Cortex of kidney (tissue), 1 donor: Measurements from ENCODE around the gene MRPL4.

Experiments used
- DNase-seq: peaks from one replicate; lab custom pipeline; 2025; lab: John Stamatoyannopoulos, UW

The MRPL4 gene

GRCh38 chr19:10251792-10252694 is at the start of gene MRPL4:
TSS of gene MRPL4 (plus strand) at chr19:10252214. CDS start at chr19:10252254, 40 bp downstream.
- DNase-seq: no peak

- no peak for DNase-seq
Measured at GRCh38 chr19:10203686-10204085, 48.3 kb upstream of the MRPL4 start.

- no peak for DNase-seq
Measured at GRCh38 chr19:10205636-10206035, 46.4 kb upstream of the MRPL4 start.

- DNase-seq: no peak
Measured at GRCh38 chr19:10206226-10206885, 45.7 kb upstream of the MRPL4 start.

- no peak for DNase-seq
Measured at GRCh38 chr19:10207026-10207425, 45.0 kb upstream of the MRPL4 start.

GRCh38 chr19:10209315-10209714 is 42.7 kb upstream of the MRPL4 start:
- DNase-seq: no peak

- DNase-seq: no peak
Measured at GRCh38 chr19:10211061-10211460, 41.0 kb upstream of the MRPL4 start.

GRCh38 chr19:10211691-10212090 is 40.3 kb upstream of the MRPL4 start:
- DNase-seq: no peak

GRCh38 chr19:10214784-10215183 is 37.2 kb upstream of the MRPL4 start:
- no peak for DNase-seq

GRCh38 chr19:10217085-10217484 is 34.9 kb upstream of the MRPL4 start:
- DNase-seq: no peak

GRCh38 chr19:10219678-10220077 is 32.3 kb upstream of the MRPL4 start:
- DNase-seq: no peak

GRCh38 chr19:10220695-10221094 is 31.3 kb upstream of the MRPL4 start:
- DNase-seq: no peak

GRCh38 chr19:10222201-10222890 is 29.7 kb upstream of the MRPL4 start:
- DNase-seq: no peak

- no peak for DNase-seq
Measured at GRCh38 chr19:10223488-10224213, 28.4 kb upstream of the MRPL4 start.

GRCh38 chr19:10224337-10224736 is 27.7 kb upstream of the MRPL4 start:
- DNase-seq: no peak

GRCh38 chr19:10226021-10226375 is 26.0 kb upstream of the MRPL4 start:
- DNase-seq: no peak

- no peak for DNase-seq
Measured at GRCh38 chr19:10226376-10227025, 25.5 kb upstream of the MRPL4 start.

GRCh38 chr19:10227026-10227971 is 24.7 kb upstream of the MRPL4 start:
- DNase-seq: no peak

- no peak for DNase-seq
Measured at GRCh38 chr19:10228393-10228792, 23.6 kb upstream of the MRPL4 start.

GRCh38 chr19:10228920-10229319 is 23.1 kb upstream of the MRPL4 start:
- DNase-seq: no peak
